OCI-LY1 (cell line): Measurements from ENCODE around the gene B3GAT2.

ENCODE experiments used
- CTCF ChIP-seq: fragments of 200-600 bp; sonication (generic), shearing (Covaris generic); IDR thresholded peaks from 2 replicates; pipeline ENCODE4 v1.5.1; 2017; ENCODE audit warnings: mild to moderate bottlenecking, antibody characterized with exemption, low read length, moderate library complexity, mixed read lengths
- EZH2 ChIP-seq: fragments of 200-600 bp; sonication (generic), shearing (Covaris generic); IDR thresholded peaks from 2 replicates; pipeline ENCODE4 v1.8.0; 2017; ENCODE audit warnings: borderline replicate concordance, mixed run types, mild to moderate bottlenecking, antibody characterized with exemption, low read length, moderate library complexity, mixed read lengths

- TF ChIP-seq CTCF (no peak), EZH2 (no peak)
Observed at GRCh38 chr6:70957284-70957617, 391 bp upstream of the B3GAT2 start.
